ENCODE results near the gene GABRR3.

Gene GABRR3

GRCh38 chr3:98010194-98010882 lies 24.8 kb downstream of the GABRR3 start:
- no peak for TF ChIP-seq POLR2A (IDR thresholded peaks at IDR 0.05; ENCODE audit: low read depth, low read length)
- DNase-seq (ENCODE audit: insufficient read length, low spot score) (no peak), FAIRE-seq (no peak)

- FAIRE-seq: no peak
- no peak for TF ChIP-seq POLR2A (IDR thresholded peaks at IDR 0.05; ENCODE audit: low read depth, low read length)
- DNase-seq (ENCODE audit: insufficient read length, low spot score): no peak
These were observed 26.3 kb downstream of the GABRR3 start for GRCh38 chr3:98008855-98009254.

- FAIRE-seq (no peak), DNase-seq (ENCODE audit: insufficient read length, low spot score) (no peak)
- TF ChIP-seq POLR2A (IDR thresholded peaks at IDR 0.05; ENCODE audit: low read depth, low read length): no peak
These were observed 29.7 kb downstream of the GABRR3 start for GRCh38 chr3:98005438-98005837.

GRCh38 chr3:98004721-98005120 lies 30.4 kb downstream of the GABRR3 start:
- no peak for TF ChIP-seq POLR2A (IDR thresholded peaks at IDR 0.05; ENCODE audit: low read depth, low read length)
- DNase-seq (ENCODE audit: insufficient read length, low spot score) (no peak), FAIRE-seq (no peak)

GRCh38 chr3:98003306-98003969 lies 31.7 kb downstream of the GABRR3 start:
- no peak for TF ChIP-seq POLR2A (IDR thresholded peaks at IDR 0.05; ENCODE audit: low read depth, low read length)
- FAIRE-seq (no peak), DNase-seq (ENCODE audit: insufficient read length, low spot score) (no peak)

GRCh38 chr3:98002717-98003116 lies 32.4 kb downstream of the GABRR3 start:
- DNase-seq (ENCODE audit: insufficient read length, low spot score): no peak
- TF ChIP-seq POLR2A (IDR thresholded peaks at IDR 0.05; ENCODE audit: low read depth, low read length): no peak
- no peak for FAIRE-seq

- FAIRE-seq (no peak), DNase-seq (ENCODE audit: insufficient read length, low spot score) (no peak)
- no peak for TF ChIP-seq POLR2A (IDR thresholded peaks at IDR 0.05; ENCODE audit: low read depth, low read length)
These were observed 35.1 kb downstream of the GABRR3 start for GRCh38 chr3:97999994-98000393.

GRCh38 chr3:97999103-97999502 lies 36.0 kb downstream of the GABRR3 start:
- TF ChIP-seq POLR2A (IDR thresholded peaks at IDR 0.05; ENCODE audit: low read depth, low read length): no peak
- DNase-seq (ENCODE audit: insufficient read length, low spot score) (no peak), FAIRE-seq (no peak)

- DNase-seq (ENCODE audit: insufficient read length, low spot score) (no peak), FAIRE-seq (no peak)
- TF ChIP-seq POLR2A (IDR thresholded peaks at IDR 0.05; ENCODE audit: low read depth, low read length): no peak
These were observed 38.1 kb downstream of the GABRR3 start for GRCh38 chr3:97996988-97997387.

- no peak for FAIRE-seq
- no peak for TF ChIP-seq POLR2A (IDR thresholded peaks at IDR 0.05; ENCODE audit: low read depth, low read length)
These were observed 40.7 kb downstream of the GABRR3 start for GRCh38 chr3:97994328-97994945.

GRCh38 chr3:97993526-97993925 lies 41.6 kb downstream of the GABRR3 start:
- TF ChIP-seq POLR2A (IDR thresholded peaks at IDR 0.05; ENCODE audit: low read depth, low read length): no peak
- no peak for DNase-seq (ENCODE audit: insufficient read length, low spot score)
- FAIRE-seq: no peak

More at GRCh38 chr3:97994328-97994945, 40.7 kb downstream of the GABRR3 start:
- DNase-seq (ENCODE audit: insufficient read length, low spot score): no peak

GRCh38 chr3:97992547-97993173 lies 42.5 kb downstream of the GABRR3 start:
- DNase-seq (ENCODE audit: insufficient read length, low spot score) (no peak), FAIRE-seq (no peak)
- no peak for TF ChIP-seq POLR2A (IDR thresholded peaks at IDR 0.05; ENCODE audit: low read depth, low read length)

- no peak for DNase-seq (ENCODE audit: insufficient read length, low spot score)
- no peak for TF ChIP-seq POLR2A (IDR thresholded peaks at IDR 0.05; ENCODE audit: low read depth, low read length)
- FAIRE-seq: no peak
These were observed 43.8 kb downstream of the GABRR3 start for GRCh38 chr3:97991293-97991682.

- FAIRE-seq (no peak), DNase-seq (ENCODE audit: insufficient read length, low spot score) (no peak)
- no peak for TF ChIP-seq POLR2A (IDR thresholded peaks at IDR 0.05; ENCODE audit: low read depth, low read length)
These were observed 44.4 kb downstream of the GABRR3 start for GRCh38 chr3:97990624-97991292.
